ENCODE data around the gene NTN1.
"Not testable (repeated sequence)": the region's sequence is repeated elsewhere in the genome, so short reads cannot be mapped to it uniquely, and the experiment has no call there.

NTN1 gene

DNA sequence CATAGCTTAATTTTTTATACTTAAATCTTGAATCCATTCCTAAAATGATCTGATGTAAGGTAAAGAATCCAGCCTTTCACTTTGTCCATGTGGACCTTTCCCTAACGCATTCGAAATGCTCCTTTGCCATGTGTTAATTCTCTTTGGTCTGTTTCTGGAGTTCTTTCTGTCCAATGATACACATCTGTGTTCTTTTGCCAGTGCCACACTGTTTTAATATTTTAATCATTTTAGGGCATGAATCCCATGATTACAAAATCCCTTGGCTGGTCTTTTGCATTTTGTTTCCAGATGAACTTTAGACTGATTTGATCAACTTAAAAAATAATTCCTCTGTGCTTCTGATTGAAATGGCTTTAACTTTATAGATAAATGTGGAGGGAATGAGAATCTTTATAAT lies 74.1 kb downstream of the NTN1 start:
- no peak overlapping the region for H3K27ac ChIP-seq (ENCODE audit: low read length)
- no peak overlapping the region for H2AFZ ChIP-seq (ENCODE audit: low read depth, low read length)
- H3K9ac ChIP-seq (ENCODE audit: low read length): no peak overlapping the region
- H3K4me2 ChIP-seq (ENCODE audit: low read length): no peak overlapping the region
- no peaks in the 10 kb centered on the region for H3K27me3 ChIP-seq (ENCODE audit: low read depth, low read length)
- H3K36me3 ChIP-seq (replicated peaks; ENCODE audit: low read depth, low read length): no peaks in the 10 kb centered on the region
- H4K20me1 ChIP-seq (ENCODE audit: insufficient read depth, low read length): no peaks in the 10 kb centered on the region
- no peak overlapping the region for H3K4me3 ChIP-seq (ENCODE audit: low read length)
- H3K9me3 ChIP-seq (ENCODE audit: insufficient read depth, low read length): no peaks in the 10 kb centered on the region
- H3K4me1 ChIP-seq (ENCODE audit: low read length): no peaks in the 10 kb centered on the region
- no peak for TF ChIP-seq EZH2phosphoT487 (IDR thresholded peaks at IDR 0.05; ENCODE audit: low read depth)
- TF ChIP-seq, protein P1, sequence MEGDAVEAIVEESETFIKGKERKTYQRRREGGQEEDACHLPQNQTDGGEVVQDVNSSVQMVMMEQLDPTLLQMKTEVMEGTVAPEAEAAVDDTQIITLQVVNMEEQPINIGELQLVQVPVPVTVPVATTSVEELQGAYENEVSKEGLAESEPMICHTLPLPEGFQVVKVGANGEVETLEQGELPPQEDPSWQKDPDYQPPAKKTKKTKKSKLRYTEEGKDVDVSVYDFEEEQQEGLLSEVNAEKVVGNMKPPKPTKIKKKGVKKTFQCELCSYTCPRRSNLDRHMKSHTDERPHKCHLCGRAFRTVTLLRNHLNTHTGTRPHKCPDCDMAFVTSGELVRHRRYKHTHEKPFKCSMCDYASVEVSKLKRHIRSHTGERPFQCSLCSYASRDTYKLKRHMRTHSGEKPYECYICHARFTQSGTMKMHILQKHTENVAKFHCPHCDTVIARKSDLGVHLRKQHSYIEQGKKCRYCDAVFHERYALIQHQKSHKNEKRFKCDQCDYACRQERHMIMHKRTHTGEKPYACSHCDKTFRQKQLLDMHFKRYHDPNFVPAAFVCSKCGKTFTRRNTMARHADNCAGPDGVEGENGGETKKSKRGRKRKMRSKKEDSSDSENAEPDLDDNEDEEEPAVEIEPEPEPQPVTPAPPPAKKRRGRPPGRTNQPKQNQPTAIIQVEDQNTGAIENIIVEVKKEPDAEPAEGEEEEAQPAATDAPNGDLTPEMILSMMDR (IDR thresholded peaks at IDR 0.05; ENCODE audit: low read depth, low read length): no peak
- H3K79me2 ChIP-seq (ENCODE audit: low read length): no peaks in the 10 kb centered on the region

GRCh38 chr17:9098242-9098825 lies 77.0 kb downstream of the NTN1 start:
- Histone ChIP-seq H3K4me2 (ENCODE audit: low read length) (no peak overlapping the region), H3K4me1 (ENCODE audit: low read length) (no peaks in the 10 kb centered on the region)

DNA sequence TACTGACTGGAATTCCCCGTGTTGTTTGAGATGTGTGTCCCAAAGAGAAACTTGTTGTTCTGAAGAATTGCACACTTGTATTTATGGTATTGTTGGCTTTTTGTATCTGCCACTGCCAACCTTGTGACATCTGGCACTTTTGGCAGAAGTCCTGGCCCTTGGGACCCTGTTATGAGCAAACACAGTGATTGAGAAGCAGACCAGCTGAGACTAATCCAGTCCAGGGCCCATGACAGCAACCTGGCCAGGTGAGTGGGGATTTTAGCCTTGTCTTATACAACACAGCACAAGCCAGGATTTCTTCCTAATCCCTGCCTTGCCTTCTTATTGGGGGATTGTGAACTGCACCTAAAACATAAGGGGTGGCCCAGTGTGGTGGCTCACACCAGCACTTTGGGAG lies 80.0 kb downstream of the NTN1 start:
- Histone ChIP-seq H3K4me2 (ENCODE audit: low read length) (no peak overlapping the region), H3K4me3 (ENCODE audit: low read length) (no peak overlapping the region), H3K9ac (ENCODE audit: low read length) (no peak overlapping the region), H3K4me1 (ENCODE audit: low read length) (no peaks in the 10 kb centered on the region), H3K27me3 (ENCODE audit: low read depth, low read length) (no peaks in the 10 kb centered on the region), H3K36me3 (replicated peaks; ENCODE audit: low read depth, low read length) (peaks cover 4% of the 10 kb centered on the region), H3K79me2 (ENCODE audit: low read length) (no peaks in the 10 kb centered on the region), H3K27ac (ENCODE audit: low read length) (no peak overlapping the region), H3K9me3 (ENCODE audit: insufficient read depth, low read length) (no peaks in the 10 kb centered on the region), H2AFZ (ENCODE audit: low read depth, low read length) (no peak overlapping the region), H4K20me1 (ENCODE audit: insufficient read depth, low read length) (no peaks in the 10 kb centered on the region)
- TF ChIP-seq, protein P1 (IDR thresholded peaks at IDR 0.05; ENCODE audit: low read depth, low read length): no peak

More at GRCh38 chr17:9098242-9098825, 77.0 kb downstream of the NTN1 start:
- TF ChIP-seq EZH2phosphoT487 (IDR thresholded peaks at IDR 0.05; ENCODE audit: low read depth): no peak
- TF ChIP-seq, protein P1 (IDR thresholded peaks at IDR 0.05; ENCODE audit: low read depth, low read length): no peak
- Histone ChIP-seq H3K4me3 (ENCODE audit: low read length) (no peak overlapping the region), H3K9me3 (ENCODE audit: insufficient read depth, low read length) (no peaks in the 10 kb centered on the region), H3K27ac (ENCODE audit: low read length) (no peak overlapping the region), H3K36me3 (replicated peaks; ENCODE audit: low read depth, low read length) (peaks cover 4% of the 10 kb centered on the region), H3K27me3 (ENCODE audit: low read depth, low read length) (no peaks in the 10 kb centered on the region), H3K9ac (ENCODE audit: low read length) (no peak overlapping the region), H4K20me1 (ENCODE audit: insufficient read depth, low read length) (no peaks in the 10 kb centered on the region), H2AFZ (ENCODE audit: low read depth, low read length) (no peak overlapping the region), H3K79me2 (ENCODE audit: low read length) (no peaks in the 10 kb centered on the region)

DNA sequence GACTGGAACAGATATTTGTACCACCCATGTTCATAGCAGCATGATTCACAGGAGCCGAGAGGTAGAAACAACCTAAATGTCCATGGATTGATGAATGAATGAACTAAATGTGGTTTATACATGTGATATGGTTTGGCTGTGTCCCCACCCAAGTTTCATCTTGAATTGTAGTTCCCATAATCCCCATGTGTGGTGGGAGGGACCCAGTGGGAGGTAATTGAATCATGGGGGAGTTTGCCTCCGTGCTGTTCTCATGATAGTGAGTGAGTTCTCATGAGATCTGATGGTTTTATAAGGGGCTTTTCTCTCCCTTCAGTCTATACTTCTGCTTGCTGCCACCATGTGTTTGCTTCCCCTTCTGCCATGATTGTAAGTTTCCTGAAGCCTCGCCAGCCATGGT lies 81.9 kb downstream of the NTN1 start:
- H3K9me3 ChIP-seq (ENCODE audit: insufficient read depth, low read length); H3K4me3 ChIP-seq (ENCODE audit: low read length); H2AFZ ChIP-seq (ENCODE audit: low read depth, low read length); H3K36me3 ChIP-seq (replicated peaks; ENCODE audit: low read depth, low read length); H3K4me2 ChIP-seq (ENCODE audit: low read length); H3K9ac ChIP-seq (ENCODE audit: low read length); H4K20me1 ChIP-seq (ENCODE audit: insufficient read depth, low read length); H3K27ac ChIP-seq (ENCODE audit: low read length); H3K79me2 ChIP-seq (ENCODE audit: low read length); H3K4me1 ChIP-seq (ENCODE audit: low read length); H3K27me3 ChIP-seq (ENCODE audit: low read depth, low read length): not testable (repeated sequence)

Measured in OCI-LY3 (cell line).